GM12874 (cell line): ENCODE data around the gene HTR3B.

Source experiments
- TF ChIP-seq, protein P1 (sequence below): IDR thresholded peaks from 2 replicates; pipeline ENCODE4 v1.5.1; 2011; ENCODE audit warnings: low read depth, mild to moderate bottlenecking, control low read depth, low read length, moderate library complexity; ENCODE audit not compliant: insufficient read depth

HTR3B gene, protein sequence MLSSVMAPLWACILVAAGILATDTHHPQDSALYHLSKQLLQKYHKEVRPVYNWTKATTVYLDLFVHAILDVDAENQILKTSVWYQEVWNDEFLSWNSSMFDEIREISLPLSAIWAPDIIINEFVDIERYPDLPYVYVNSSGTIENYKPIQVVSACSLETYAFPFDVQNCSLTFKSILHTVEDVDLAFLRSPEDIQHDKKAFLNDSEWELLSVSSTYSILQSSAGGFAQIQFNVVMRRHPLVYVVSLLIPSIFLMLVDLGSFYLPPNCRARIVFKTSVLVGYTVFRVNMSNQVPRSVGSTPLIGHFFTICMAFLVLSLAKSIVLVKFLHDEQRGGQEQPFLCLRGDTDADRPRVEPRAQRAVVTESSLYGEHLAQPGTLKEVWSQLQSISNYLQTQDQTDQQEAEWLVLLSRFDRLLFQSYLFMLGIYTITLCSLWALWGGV

DNA sequence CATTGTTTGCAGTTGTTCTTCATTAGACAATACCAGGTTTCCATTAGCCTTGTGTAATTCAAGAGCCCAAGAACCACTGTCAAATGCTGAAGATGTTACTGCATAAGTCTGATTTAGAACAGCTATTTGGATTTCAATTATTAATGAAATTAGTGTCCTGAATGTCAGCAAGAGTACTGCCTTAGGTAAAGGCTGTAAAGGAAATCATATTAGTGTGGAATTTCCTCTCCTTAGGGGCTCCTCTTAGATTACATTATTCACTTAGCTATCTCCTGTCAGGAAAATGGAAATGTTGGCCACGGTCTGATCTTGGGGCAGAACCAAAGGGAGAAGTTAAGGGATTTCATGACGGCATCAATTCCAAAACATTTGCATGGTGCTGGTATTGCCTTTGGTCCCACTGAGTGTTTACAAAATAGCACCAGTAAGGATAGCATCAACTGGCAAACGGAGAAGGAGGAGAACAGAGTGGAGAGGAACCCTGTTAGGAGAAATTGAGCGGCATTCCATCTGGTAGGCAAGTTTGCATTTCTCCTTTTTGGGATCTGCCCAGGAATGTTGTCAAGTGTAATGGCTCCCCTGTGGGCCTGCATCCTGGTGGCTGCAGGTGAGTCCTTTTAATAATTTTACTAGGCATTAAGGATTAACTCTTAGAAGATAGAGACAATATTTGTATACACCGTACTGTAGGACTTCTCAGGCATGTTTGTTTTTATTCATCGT lies at the start of gene HTR3B:
Gene HTR3B, plus strand, starts transcription at position 418 of the 723 bp plus-strand sequence. Its CDS starts 138 bp downstream, at position 556.
- TF ChIP-seq, protein P1, sequence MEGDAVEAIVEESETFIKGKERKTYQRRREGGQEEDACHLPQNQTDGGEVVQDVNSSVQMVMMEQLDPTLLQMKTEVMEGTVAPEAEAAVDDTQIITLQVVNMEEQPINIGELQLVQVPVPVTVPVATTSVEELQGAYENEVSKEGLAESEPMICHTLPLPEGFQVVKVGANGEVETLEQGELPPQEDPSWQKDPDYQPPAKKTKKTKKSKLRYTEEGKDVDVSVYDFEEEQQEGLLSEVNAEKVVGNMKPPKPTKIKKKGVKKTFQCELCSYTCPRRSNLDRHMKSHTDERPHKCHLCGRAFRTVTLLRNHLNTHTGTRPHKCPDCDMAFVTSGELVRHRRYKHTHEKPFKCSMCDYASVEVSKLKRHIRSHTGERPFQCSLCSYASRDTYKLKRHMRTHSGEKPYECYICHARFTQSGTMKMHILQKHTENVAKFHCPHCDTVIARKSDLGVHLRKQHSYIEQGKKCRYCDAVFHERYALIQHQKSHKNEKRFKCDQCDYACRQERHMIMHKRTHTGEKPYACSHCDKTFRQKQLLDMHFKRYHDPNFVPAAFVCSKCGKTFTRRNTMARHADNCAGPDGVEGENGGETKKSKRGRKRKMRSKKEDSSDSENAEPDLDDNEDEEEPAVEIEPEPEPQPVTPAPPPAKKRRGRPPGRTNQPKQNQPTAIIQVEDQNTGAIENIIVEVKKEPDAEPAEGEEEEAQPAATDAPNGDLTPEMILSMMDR: no peak

DNA sequence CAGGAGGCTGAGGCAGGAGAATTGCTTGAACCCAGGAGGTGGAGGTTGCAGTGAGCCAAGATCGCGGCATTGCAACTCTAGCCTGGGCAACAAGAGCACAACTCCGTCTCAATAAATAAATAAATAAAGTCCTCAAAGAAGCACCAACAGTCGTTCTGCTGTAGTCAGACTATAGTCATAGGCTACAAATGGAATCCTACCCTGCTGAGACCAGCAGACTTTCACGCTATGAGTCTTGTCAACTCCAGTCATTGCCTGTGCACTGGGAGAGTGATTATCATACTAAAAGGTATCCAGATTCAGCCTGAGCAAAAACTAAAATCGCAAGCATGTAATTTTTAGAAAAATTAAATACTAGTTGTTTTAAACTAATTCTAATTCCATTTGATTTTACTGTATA lies 48.8 kb upstream of the HTR3B start:
- TF ChIP-seq, protein P1: no peak

DNA sequence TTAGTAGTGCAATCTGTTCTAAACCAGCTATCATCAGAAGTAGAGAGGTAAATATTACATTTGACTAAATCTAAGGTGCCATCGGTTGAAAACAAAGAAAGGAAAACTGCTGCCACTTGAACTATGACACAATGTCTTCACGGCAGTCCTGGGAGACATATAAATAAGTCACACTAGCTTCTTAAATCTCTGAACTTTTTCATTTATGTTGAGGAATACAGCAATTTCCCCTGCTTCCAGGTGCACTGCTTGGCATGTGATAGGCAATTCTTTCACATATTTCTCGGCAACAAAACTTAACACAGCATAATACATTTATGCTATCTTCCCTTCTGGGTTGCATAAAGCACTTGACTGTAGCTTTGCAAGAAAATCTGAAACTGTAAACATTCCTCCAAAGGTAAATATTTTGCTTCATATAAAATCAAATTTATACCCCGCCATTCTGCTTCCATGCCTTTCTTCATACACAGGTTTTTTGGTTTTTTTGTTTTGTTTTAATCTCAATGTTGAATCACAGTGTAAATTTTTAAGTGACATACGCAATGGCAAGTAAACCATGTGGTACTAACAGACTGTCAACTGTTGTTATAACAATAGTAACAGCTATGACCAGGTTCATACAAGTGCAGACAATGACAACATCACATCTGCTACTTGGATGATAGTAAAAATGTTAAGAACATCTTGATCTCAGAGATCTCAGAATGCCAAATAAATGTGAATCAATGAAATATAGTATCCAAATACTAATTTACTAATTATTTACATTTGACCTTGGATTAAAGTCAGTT lies 47.4 kb upstream of the HTR3B start:
- TF ChIP-seq, protein P1: no peak

DNA sequence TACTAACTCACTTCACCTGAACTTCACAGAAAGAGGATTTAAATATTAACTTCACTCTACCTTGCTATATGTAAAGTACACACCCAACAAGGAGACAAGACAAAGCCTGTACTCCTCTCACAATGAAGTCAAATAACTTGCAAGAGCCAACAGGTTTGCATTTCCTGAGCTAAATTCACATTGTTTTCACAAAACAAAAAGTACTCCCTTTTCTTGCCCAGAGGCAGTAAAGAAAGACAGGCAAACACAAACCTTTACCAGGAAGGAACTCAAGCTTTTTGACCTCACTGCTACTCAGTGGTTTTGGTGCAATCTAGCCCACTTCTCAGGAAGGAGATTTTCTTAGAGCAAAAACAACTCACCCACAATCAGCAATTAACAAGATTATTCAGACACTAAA lies 44.9 kb upstream of the HTR3B start:
- TF ChIP-seq, protein P1: no peak

DNA sequence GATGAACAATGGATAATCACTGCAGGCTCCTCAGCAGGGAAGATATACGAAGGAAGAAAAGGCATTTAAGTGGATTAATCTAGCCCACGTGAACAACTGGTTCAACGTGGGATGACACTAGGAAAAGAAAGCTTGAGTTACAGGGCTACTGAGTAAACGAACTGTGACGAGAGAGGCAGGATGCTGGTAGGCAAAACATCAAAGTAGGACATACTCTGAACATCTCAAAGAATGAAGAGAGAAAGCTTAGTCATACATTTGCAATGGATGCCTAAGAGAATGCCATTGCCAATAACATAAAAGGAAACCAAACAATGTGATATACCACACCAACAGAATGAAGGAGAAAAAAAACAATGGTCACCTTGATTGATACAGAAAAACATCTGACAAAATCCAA lies 42.2 kb upstream of the HTR3B start:
- TF ChIP-seq, protein P1: no peak

DNA sequence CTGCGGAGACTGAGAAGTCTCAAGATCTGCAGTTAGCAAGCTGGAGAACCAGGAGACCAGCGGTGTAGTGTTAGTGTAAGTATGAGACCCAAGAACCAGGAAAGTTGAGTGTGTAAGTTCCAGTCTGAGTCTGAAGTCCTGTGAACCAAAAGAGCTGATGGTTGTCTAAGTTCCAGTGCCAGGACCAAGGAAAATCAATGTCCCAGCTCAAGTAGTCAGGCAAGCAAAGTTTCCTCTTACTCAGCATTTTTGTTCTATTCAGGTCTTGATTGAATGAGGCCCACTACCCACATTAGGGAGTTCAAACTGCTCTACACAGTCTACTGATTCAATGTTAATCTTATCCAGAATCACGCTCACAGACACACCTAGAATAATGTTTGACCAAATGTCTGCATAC lies 40.2 kb upstream of the HTR3B start:
- TF ChIP-seq, protein P1: no peak

DNA sequence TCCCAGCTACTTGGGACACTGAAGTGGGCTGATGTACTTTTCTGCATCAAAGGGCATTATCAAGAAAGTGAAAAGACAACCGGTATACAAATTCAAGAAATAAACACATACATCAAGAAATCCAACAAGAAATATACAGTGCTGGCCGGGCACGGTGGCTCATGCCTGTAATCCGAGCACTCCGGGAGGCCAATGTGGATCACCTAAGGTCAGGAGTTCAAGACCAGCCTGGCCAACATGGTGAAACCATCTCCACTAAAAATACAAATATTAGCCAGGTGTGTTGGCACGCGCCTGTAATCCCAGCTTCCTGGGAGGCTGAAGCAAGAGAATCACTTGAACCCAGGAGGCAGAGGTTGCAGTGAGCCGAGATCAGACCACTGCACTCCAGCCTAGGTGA lies 38.7 kb upstream of the HTR3B start:
- TF ChIP-seq, protein P1: no peak
